Subcutaneous adipose tissue (tissue), 4 donors: ENCODE measurements around the gene OTX2. TPM values are rescaled to one million over a fixed set of nuclear protein-coding genes. Genes with fewer than 3 reads are reported as not detected.

Experiments used
- CTCF ChIP-seq: fragments of 450-650 bp; IDR thresholded peaks from one replicate; pipeline ENCODE4 v1.5.1; 2016; ENCODE audit warnings: low read depth, mild to moderate bottlenecking, control low read depth, antibody characterized with exemption, moderate library complexity
- total RNA-seq, 4 donors: library from RNA; depleted of rRNA; stranded (reverse); fragments of >200 nt; gene quantifications; one replicate each; pipeline ENCODE4 v1.1.0, GENCODE V29; 2016

Gene OTX2
- total RNA-seq, 4 donors from 2014 or later: not detected

DNA sequence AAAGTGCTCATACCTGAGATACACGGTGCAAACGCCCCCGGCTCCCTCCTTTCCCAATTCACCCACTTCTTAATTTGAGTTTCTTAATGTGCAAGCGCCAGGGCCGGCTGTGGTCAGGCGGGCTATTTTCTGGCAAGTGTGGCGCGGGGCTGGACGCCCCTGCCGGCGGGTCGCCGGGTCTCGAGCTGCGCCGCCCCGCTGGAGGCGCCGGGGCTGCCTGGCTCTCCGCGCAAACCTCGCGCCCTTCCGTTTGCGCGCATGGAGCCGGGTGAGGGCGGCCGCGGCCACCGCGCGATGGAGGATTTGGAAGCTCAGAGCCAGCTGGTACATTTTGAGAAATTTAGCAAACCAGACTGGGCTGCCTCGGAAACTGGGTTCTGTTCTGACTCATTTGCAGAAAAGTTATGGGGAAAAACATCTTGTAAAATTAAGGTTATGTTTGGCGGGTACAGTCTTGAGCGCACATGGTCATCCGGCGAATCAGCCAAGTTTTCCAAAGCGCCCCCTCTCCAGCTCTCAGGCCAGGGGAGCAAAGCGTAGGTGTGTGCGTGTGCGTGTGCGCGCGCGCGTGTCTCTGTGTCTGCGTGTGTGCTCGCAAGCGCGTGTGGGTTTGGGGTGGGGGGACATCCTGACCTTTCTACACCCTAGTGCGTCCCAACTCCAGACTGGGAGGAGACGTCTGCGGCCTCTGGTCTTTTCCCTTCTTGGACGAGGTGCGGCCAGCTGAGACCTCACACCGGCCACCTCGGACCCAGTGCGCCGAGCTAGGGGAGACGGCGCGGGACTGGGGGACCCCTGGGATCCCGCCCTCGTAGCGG lies 6.5 kb upstream of the OTX2 start:
- TF ChIP-seq CTCF: no peak

- no peak for TF ChIP-seq CTCF
These were observed 5.5 kb upstream of the OTX2 start for GRCh38 chr14:56815745-56816144.

DNA sequence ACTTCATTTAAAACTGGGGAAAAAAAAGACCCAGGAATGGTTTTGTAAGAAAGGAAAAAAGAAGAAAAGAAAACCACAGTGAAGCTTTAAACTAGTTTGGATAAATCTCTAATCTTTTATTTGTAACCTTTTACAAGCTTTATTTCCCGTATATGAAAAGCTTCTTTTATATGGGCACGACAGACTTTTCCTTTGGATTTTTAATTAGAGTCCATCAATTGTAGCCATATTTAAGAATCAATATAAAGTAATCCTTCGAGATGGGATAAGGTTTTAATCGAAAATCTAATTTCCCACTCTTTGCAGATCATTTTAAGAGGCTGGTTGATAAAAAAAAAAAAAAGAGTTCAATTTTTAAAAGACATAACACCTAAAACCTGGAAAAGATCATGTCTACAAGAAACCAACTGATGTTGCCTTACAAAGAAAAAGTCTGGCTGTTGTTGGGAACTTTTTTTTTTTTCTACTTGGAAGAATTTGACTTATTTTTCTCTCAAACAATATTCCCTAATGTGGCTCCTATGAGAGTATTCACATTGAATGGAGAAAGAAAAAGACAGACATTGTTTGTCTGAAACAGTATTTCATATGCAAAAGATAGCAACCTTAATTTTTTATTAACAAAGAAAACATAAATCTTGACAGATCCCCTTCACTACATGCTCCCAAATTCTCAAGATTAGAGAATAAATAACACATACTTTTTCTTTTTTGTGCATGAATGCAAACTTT lies 4.9 kb upstream of the OTX2 start:
- TF ChIP-seq CTCF: no peak

- no peak for TF ChIP-seq CTCF
These were observed 4.3 kb upstream of the OTX2 start for GRCh38 chr14:56814519-56814959.

DNA sequence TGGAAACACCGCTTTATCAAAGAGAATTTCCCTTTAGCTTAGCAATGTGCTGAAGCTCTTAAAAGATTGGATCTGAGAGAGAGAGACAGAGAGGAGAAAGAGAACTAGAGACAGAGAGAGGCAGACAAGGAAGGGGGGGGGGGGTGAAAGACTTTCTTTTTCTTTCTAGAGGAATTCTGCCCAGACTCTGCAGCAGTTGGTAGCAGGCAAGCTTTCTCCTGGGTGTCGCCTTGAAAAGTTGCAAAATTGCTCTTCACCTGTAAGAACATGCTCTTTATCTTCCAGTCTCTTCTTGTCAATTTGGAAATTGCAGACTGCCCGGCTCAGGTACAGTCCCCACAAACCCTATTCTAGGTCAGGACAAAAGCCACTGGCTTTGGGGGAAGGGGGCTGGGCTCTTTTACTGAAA lies 2.9 kb upstream of the OTX2 start:
- TF ChIP-seq CTCF: no peak

DNA sequence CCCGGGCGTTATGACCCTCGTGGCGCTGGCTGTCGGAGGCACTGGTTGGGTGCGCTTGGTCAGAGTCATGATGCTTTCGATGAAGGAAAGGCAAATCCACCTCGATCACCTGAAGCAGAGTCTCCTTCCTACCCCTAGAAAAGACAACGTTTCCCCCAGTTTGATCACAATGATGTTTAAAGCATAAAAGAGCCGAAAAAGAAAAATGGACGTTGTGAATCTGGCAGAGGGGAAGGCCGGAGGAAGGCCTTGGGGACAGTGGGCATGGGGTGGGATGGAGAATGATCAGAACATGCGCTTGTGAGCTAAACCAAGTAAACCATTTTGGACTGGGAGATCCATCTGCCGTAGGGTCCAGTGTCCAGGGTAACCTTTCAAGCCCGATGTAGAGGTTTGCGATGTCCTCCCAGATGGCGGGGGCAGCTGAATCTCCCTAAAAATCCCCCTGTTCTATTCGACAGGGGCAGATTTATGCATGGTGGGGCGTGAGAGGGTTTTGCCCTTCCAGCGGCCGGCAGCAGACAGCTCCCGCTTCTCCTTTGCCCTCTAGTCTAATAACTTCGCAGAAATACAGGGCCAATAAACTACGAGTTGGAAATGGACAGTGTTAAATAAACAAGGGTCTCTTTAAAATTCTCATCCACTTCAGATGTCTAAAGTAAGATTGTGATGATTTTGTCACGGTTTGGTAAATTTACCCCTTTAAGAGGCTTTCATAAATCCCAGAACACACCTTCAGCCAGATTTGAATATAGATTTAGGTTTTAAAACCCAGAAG lies 2.3 kb upstream of the OTX2 start:
- TF ChIP-seq CTCF: no peak
